ENCODE measurements around the gene HARBI1.

DNA sequence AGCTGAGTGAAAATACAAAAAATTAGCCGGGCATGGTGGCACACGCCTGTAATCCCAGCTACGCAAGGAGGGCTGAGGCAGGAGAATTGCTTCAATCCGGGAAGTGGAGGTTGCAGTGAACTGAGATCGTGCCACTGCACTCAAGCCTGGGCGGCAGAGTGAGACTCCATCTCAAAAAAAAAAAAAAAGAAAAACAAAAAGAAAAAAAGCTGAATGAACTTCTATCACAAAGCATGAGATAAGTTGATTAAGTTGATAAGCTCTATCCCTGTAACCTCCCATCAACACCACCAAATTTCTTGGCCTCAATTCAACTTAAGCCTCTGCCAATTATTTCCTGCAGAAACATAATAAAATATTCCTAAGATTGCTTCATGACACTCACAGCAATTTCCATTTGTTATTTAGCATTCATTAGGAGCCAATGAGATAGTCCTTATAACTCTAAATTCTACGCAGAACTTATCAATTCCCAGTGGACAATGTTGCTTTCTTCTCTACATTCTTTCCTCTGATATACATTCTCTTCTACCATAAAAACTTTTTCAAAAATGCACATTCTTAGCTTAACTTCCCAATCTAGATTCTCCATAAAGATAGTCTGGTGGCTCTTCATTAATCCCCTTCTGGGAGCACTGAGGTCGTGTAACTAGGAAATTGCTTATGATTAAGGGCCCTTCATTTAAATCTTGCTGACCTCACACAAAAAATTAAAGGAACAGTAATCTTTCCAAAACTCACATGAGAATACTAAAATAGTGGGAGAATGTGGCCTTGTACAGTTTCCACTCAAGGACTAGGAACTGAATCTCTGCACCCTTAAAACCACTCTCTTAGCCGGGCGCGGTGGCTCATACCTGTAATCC is 26.1 kb downstream of the HARBI1 start:
- TF ChIP-seq, protein P1, sequence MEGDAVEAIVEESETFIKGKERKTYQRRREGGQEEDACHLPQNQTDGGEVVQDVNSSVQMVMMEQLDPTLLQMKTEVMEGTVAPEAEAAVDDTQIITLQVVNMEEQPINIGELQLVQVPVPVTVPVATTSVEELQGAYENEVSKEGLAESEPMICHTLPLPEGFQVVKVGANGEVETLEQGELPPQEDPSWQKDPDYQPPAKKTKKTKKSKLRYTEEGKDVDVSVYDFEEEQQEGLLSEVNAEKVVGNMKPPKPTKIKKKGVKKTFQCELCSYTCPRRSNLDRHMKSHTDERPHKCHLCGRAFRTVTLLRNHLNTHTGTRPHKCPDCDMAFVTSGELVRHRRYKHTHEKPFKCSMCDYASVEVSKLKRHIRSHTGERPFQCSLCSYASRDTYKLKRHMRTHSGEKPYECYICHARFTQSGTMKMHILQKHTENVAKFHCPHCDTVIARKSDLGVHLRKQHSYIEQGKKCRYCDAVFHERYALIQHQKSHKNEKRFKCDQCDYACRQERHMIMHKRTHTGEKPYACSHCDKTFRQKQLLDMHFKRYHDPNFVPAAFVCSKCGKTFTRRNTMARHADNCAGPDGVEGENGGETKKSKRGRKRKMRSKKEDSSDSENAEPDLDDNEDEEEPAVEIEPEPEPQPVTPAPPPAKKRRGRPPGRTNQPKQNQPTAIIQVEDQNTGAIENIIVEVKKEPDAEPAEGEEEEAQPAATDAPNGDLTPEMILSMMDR (IDR thresholded peaks at IDR 0.05; ENCODE audit: poor library complexity): no peak
- no peak for TF ChIP-seq EZH2phosphoT487 (IDR thresholded peaks at IDR 0.05; ENCODE audit: low read depth, severe bottlenecking, unreplicated experiment)
